ENCODE data around the gene CES1. TPM values are rescaled to one million over a fixed set of nuclear protein-coding genes. Genes with fewer than 3 reads are reported as not detected.
"Not testable (repeated sequence)": the region's sequence is repeated elsewhere in the genome, so short reads cannot be mapped to it uniquely, and the experiment has no call there.

Gene CES1
- polyA plus RNA-seq, 1 experiment, result 1.4 TPM

DNA sequence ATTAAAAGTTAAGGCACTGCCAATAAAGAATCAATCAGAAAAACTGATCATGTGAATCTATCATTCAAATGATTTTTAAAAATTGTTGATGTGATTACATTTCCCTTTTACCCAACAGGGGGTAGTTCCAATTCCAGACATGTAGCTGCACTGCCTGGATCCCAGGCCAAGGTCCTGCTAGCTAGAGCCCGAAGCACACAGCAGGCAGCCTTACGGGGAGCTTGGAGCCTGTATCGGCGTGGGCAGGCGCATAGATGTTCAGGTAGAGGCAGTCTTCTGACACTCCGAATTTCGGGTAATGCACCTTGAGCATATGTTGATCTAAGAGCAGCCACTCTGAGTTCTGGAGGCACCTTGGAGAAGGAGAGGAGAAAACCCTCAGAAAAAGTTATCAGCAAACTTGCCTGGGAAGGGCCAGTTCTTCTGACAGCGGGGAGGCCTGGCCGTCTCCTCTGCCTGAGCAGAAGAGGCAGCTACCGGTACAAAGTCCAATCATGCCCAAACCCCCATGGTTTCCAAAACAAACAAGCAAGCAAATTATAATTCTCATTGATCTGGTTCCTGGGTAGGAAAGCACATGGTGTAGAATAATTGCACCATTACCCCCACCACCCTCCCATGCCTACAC lies 38.6 kb upstream of the CES1 start:
- ChIA-PET CTCF (no interaction called here), POLR2A (no interaction called here)
- DNase-seq (ENCODE audit: low read depth, low spot score), result no peak
- Histone ChIP-seq H3K9me3 (ENCODE audit: control insufficient read depth, insufficient read depth, low read length) (no peaks in the 10 kb centered on the region), H3K27ac (ENCODE audit: low read depth, low read length) (no peak overlapping the region), H3K4me3 (ENCODE audit: low read depth, low read length) (no peak overlapping the region), H3K27me3 (ENCODE audit: control insufficient read depth, insufficient read depth, low read length) (no peaks in the 10 kb centered on the region)
- TF ChIP-seq, protein P1, sequence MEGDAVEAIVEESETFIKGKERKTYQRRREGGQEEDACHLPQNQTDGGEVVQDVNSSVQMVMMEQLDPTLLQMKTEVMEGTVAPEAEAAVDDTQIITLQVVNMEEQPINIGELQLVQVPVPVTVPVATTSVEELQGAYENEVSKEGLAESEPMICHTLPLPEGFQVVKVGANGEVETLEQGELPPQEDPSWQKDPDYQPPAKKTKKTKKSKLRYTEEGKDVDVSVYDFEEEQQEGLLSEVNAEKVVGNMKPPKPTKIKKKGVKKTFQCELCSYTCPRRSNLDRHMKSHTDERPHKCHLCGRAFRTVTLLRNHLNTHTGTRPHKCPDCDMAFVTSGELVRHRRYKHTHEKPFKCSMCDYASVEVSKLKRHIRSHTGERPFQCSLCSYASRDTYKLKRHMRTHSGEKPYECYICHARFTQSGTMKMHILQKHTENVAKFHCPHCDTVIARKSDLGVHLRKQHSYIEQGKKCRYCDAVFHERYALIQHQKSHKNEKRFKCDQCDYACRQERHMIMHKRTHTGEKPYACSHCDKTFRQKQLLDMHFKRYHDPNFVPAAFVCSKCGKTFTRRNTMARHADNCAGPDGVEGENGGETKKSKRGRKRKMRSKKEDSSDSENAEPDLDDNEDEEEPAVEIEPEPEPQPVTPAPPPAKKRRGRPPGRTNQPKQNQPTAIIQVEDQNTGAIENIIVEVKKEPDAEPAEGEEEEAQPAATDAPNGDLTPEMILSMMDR (IDR thresholded peaks at IDR 0.05; ENCODE audit: low read depth, low read length), result no peak

DNA sequence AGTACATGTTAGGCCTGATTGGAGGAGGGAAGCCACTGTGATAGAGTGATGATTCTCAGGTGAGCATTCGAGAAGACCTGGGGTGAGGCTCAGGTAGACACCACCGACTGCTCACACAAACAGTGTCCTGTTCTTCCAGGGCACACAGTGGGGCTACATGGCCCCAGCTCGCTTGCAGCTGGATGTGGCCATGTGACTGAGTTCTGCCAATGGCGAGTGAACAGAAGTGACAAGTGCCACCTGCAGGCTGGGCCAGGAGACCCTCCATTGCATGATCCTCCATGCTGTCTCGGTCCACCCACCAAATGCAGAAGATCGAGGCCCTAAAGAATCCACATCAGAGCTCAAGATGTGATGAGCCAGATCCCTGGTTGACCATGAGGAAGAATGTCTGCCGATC lies 36.1 kb upstream of the CES1 start:
- Histone ChIP-seq H3K27me3 (ENCODE audit: control insufficient read depth, insufficient read depth, low read length) (no peaks in the 10 kb centered on the region), H3K4me3 (ENCODE audit: low read depth, low read length) (no peak overlapping the region), H3K27ac (ENCODE audit: low read depth, low read length) (no peak overlapping the region), H3K9me3 (ENCODE audit: control insufficient read depth, insufficient read depth, low read length) (no peaks in the 10 kb centered on the region)
- DNase-seq (ENCODE audit: low read depth, low spot score), result no peak
- CTCF ChIA-PET, result no interaction called here
- POLR2A ChIA-PET, result no interaction called here
- TF ChIP-seq, protein P1 (IDR thresholded peaks at IDR 0.05; ENCODE audit: low read depth, low read length), result no peak

GRCh38 chr16:55868137-55868536 lies 35.2 kb upstream of the CES1 start:
- Histone ChIP-seq H3K4me3 (ENCODE audit: low read depth, low read length) (no peak overlapping the region), H3K27ac (ENCODE audit: low read depth, low read length) (no peak overlapping the region), H3K9me3 (ENCODE audit: control insufficient read depth, insufficient read depth, low read length) (no peaks in the 10 kb centered on the region), H3K27me3 (ENCODE audit: control insufficient read depth, insufficient read depth, low read length) (no peaks in the 10 kb centered on the region)
- POLR2A ChIA-PET, result no interaction called here
- TF ChIP-seq, protein P1 (IDR thresholded peaks at IDR 0.05; ENCODE audit: low read depth, low read length), result no peak
- CTCF ChIA-PET, result no interaction called here
- DNase-seq (ENCODE audit: low read depth, low spot score), result no peak

GRCh38 chr16:55861288-55861687 lies 28.4 kb upstream of the CES1 start:
- TF ChIP-seq, protein P1 (IDR thresholded peaks at IDR 0.05; ENCODE audit: low read depth, low read length), result no peak
- H3K27ac ChIP-seq (ENCODE audit: low read depth, low read length), result no peak overlapping the region
- DNase-seq (ENCODE audit: low read depth, low spot score), result no peak

DNA sequence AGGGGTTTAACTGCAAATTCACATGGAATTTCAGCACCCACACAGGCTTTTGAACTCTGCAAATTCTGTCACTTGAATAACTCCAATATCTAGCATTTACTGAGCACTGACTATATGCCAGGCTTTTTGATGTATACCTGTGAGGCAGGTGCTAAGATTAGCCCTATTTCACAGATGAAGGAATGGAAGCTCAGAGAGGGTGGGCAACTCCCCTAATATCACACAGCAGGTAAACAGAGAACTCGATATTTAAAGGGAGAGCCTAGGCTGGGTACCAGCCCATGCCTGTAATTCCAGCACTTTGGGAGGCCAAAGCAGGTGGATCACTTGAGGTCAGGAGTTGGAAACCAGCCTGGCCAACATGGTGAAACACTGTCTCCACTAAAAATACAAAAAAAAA lies 24.8 kb upstream of the CES1 start:
- DNase-seq (ENCODE audit: low read depth, low spot score); POLR2A ChIA-PET; H3K27ac ChIP-seq (ENCODE audit: low read depth, low read length); H3K9me3 ChIP-seq (ENCODE audit: control insufficient read depth, insufficient read depth, low read length); H3K4me3 ChIP-seq (ENCODE audit: low read depth, low read length); CTCF ChIA-PET; H3K27me3 ChIP-seq (ENCODE audit: control insufficient read depth, insufficient read depth, low read length): not testable (repeated sequence)

More at GRCh38 chr16:55861288-55861687, 28.4 kb upstream of the CES1 start:
- CTCF ChIA-PET, result interaction anchor here (0.7 kb wide), 1 partner anchor 17 kb away, joined by 3 read pairs; no protein-coding TSS in a partner anchor
- Histone ChIP-seq H3K27me3 (ENCODE audit: control insufficient read depth, insufficient read depth, low read length) (peaks cover 1% of the 10 kb centered on the region), H3K9me3 (ENCODE audit: control insufficient read depth, insufficient read depth, low read length) (no peaks in the 10 kb centered on the region), H3K4me3 (ENCODE audit: low read depth, low read length) (no peak overlapping the region)
- POLR2A ChIA-PET, result no interaction called here
